Astrocyte of the spinal cord (primary cell): ENCODE data around the gene VWA8.
A peak's percentile ranks its signal among the peaks of the same experiment; 100 is the strongest.

Source experiments
- DNase-seq: peaks from one replicate; pipeline ENCODE4 v3.0.0; 2011; ENCODE audit warnings: low read depth, low spot score
- H3K4me3 ChIP-seq: 2 replicates; pipeline ENCODE4 v1.5.1; 2011; ENCODE audit warnings: low read depth, mild to moderate bottlenecking, low read length, moderate library complexity
- CTCF ChIP-seq: IDR thresholded peaks from 2 replicates; pipeline ENCODE4 v1.5.1; 2012; ENCODE audit warnings: low read depth, mild to moderate bottlenecking, low read length, inconsistent platforms
- in situ Hi-C: cut with HindIII; loops from 2 replicates; pipeline ENCODE4 v1.10.0; 2017; ENCODE audit warnings: low sequenced_read_pairs

Gene VWA8

GRCh38 chr13:41821238-41821594, 139.7 kb downstream of the VWA8 start:
- no peak for TF ChIP-seq CTCF
- no peak for DNase-seq
- no peak overlapping the region for H3K4me3 ChIP-seq
- in situ Hi-C loops: no loop called here

DNA sequence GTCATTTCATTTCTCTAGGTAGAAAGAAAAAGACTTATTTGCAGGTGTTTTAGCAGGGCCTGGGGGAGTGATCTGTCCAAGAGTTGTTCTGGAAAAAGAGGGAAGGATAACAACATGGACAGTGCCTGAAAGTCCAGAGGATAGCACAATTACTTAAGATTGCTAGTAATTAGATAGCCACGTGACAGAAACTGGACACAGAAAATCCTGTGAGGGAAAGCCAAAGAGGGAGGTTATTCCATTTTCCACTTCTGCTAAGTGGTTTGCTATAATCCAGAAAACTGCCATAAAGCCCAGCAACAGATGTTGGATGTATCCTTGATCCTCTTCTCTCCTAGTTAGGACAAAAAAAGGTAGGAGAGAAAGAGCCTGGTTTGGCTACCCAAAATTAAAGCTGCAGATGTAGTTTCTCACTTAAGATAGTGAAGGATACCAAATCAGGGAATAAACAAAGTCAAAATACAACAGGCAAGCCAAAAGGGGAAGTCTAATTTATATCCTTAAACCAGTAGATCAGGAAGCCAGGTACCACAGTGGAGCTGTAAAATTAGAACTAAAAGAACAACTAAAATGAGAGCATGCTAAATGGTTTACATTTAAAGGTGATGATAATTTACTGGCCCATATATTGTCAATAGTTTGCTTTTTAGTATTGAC, 140.2 kb downstream of the VWA8 start:
- no peak for TF ChIP-seq CTCF
- H3K4me3 ChIP-seq: no peak overlapping the region
- in situ Hi-C loops: no loop called here
- no peak for DNase-seq

- no peak overlapping the region for H3K4me3 ChIP-seq
- in situ Hi-C loops: no loop called here
- no peak for DNase-seq
- no peak for TF ChIP-seq CTCF
These were observed 144.9 kb downstream of the VWA8 start for GRCh38 chr13:41816057-41816456.

DNA sequence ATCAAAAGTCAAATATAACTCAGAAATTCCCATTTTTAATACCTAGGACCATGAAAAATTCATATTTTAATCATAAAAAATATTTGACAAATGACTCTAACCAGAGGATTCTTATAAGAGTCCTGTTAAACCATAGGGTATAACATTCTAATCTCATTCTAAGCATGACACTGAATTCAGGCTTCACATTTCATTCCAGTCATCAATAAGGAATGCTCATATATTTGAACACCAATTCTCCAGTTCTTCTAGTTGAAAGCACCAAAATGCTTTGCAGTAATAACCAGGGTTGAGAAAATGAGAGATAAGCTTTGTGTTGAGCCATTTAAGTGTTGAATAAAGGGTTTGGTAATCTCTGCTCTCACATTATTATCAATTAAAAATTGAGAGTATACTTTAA, 147.5 kb downstream of the VWA8 start:
- no peak overlapping the region for H3K4me3 ChIP-seq
- in situ Hi-C loops: no loop called here
- no peak for TF ChIP-seq CTCF
- DNase-seq: peak; percentile 58

DNA sequence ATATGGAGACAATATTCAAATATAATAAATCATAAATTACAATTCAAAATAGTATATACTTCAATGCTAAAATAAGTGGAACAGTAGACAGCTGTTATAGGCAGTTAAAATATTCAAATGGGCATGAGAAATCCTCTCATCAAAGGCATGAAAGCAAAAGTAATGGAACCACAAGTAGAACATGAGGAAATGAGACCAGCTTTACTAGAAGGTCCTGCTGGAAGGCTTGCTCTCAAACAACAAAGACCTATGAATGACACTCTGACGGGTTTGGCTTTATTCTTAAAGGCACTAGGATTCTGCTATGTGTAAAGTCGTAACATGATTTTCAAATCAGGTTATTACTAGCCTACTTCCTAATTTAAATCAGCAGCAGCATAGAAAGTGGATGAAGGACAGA, 148.1 kb downstream of the VWA8 start:
- no peak for TF ChIP-seq CTCF
- no peak for DNase-seq
- no peak overlapping the region for H3K4me3 ChIP-seq
- in situ Hi-C loops: no loop called here

- H3K4me3 ChIP-seq: no peak overlapping the region
- no peak for DNase-seq
- TF ChIP-seq CTCF: no peak
- in situ Hi-C loops: no loop called here
These were observed 148.7 kb downstream of the VWA8 start for GRCh38 chr13:41812237-41812636.

DNA sequence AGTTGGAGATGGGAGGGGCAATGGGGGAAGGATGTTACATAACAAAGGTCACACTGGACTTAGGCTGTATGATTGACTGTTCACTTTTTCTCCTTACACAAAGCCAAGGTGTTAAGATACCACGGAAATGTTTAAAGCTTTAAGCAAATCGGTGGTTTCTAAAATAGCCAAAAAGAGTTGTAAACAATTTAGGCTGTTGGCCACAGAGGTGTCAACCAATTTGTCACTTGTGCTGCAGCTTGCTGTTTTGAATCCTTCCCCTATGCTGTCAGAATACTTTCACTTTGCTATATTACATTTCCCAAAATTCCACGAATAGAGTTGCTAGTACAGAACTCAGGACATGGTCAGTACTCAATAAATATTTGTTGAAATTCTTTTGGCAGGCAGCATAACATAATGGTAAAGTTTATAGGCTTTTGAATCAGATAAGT, 149.3 kb downstream of the VWA8 start:
- in situ Hi-C loops: no loop called here
- TF ChIP-seq CTCF: no peak
- H3K4me3 ChIP-seq: no peak overlapping the region
- DNase-seq: no peak
